Transverse colon (tissue), 3 donors: ENCODE data around the gene PCBP3.

Experiments
- POLR2A ChIP-seq: fragments of 450-650 bp; IDR thresholded peaks from one replicate; pipeline ENCODE4 v1.6.1; 2016; ENCODE audit warnings: antibody characterized with exemption, mild to moderate bottlenecking, moderate library complexity
- TF ChIP-seq, protein P1 (sequence below), 5 experiments: fragments of 200-600 bp in 3 of 5; fragments of 450-650 bp in 2 of 5; sonication (generic) in 3 of 5; IDR thresholded peaks; 1 replicate in 2 of 5; 2 replicates in 3 of 5; pipeline ENCODE4 v1.5.1; 2016 to 2017; ENCODE audit warnings: antibody characterized with exemption in 5 of 5, inconsistent platforms in 3 of 5, mild to moderate bottlenecking in 2 of 5, moderate library complexity in 1 of 5

- TF ChIP-seq, protein P1, sequence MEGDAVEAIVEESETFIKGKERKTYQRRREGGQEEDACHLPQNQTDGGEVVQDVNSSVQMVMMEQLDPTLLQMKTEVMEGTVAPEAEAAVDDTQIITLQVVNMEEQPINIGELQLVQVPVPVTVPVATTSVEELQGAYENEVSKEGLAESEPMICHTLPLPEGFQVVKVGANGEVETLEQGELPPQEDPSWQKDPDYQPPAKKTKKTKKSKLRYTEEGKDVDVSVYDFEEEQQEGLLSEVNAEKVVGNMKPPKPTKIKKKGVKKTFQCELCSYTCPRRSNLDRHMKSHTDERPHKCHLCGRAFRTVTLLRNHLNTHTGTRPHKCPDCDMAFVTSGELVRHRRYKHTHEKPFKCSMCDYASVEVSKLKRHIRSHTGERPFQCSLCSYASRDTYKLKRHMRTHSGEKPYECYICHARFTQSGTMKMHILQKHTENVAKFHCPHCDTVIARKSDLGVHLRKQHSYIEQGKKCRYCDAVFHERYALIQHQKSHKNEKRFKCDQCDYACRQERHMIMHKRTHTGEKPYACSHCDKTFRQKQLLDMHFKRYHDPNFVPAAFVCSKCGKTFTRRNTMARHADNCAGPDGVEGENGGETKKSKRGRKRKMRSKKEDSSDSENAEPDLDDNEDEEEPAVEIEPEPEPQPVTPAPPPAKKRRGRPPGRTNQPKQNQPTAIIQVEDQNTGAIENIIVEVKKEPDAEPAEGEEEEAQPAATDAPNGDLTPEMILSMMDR (IDR thresholded peaks at IDR 0.05), result no peak
- no peak for TF ChIP-seq POLR2A
Observed at GRCh38 chr21:45742247-45742646, 98.7 kb downstream of the PCBP3 start.
